Measurements from ENCODE around the gene CALCB. TPM values are rescaled to one million over a fixed set of nuclear protein-coding genes. Genes with fewer than 3 reads are reported as not detected.

CALCB gene
- total RNA-seq, 4 donors from 2014 or later: not detected

DNA sequence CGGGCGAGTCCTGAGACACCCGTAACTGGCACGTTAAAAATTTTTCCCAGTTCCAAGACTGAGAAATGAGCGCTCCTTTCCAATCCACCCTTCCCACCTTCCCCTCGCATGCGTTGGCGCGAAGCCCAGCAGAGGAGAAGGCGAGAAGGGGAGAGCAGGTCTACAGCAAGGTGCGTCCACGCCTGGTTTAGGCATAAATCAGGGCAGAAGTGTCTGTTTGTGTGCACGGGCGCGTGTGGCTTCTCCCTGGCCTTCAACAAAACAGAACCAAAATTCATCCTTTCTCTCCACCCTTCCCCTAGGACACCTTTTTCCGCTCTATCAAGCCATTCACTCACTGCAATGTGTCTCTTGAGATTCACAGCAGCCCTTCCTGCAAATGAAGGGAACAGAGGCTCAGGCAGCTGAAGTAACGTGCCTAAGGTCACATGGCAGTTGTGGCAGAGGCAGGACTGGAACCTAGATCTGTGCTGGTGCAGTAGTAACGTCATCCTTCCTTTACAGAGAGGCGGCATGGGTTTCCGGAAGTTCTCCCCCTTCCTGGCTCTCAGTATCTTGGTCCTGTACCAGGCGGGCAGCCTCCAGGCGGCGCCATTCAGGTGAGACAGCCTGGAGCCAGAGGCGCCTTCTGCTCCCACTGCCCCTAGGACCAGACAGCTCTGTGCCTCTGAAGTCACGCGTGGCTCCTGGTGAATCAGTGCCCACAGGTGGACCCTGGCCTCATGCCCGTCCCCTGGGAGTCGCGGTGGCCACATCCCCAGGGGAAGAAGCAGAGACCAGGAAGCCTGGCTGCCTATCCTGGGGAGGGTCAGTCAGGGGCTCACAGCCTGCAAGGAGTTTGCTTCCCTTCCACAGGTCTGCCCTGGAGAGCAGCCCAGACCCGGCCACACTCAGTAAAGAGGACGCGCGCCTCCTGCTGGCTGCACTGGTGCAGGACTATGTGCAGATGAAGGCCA, 1.1 kb downstream of the CALCB start:
- peaks cover 0 to 23% (median 20%) of the 10 kb centered on the region in 3 donors for H3K4me1 ChIP-seq
- H3K36me3 ChIP-seq: no peaks in the 10 kb centered on the region
- peak overlapping the region in 1 of 2 donors; percentile 43 for H3K4me3 ChIP-seq
- peak; percentile 67 for ATAC-seq
- WGBS, 2 donors (ENCODE audit: low coverage in 1 of 2): 2 to 23% methylated on average over 9 to 10 of the region's 33 CpGs
- H3K27ac ChIP-seq: no peak overlapping the region
- TF ChIP-seq, protein P1, sequence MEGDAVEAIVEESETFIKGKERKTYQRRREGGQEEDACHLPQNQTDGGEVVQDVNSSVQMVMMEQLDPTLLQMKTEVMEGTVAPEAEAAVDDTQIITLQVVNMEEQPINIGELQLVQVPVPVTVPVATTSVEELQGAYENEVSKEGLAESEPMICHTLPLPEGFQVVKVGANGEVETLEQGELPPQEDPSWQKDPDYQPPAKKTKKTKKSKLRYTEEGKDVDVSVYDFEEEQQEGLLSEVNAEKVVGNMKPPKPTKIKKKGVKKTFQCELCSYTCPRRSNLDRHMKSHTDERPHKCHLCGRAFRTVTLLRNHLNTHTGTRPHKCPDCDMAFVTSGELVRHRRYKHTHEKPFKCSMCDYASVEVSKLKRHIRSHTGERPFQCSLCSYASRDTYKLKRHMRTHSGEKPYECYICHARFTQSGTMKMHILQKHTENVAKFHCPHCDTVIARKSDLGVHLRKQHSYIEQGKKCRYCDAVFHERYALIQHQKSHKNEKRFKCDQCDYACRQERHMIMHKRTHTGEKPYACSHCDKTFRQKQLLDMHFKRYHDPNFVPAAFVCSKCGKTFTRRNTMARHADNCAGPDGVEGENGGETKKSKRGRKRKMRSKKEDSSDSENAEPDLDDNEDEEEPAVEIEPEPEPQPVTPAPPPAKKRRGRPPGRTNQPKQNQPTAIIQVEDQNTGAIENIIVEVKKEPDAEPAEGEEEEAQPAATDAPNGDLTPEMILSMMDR (IDR thresholded peaks at IDR 0.05): peak in 3 of 4 experiments; percentile 54 to 79 (median 59)
- TF ChIP-seq POLR2AphosphoS5 (IDR thresholded peaks at IDR 0.05): no peak
- peaks cover 59% of the 10 kb centered on the region for H3K27me3 ChIP-seq
- peaks cover 0 to 9% (median 0%) of the 10 kb centered on the region in 3 donors for H3K9me3 ChIP-seq

DNA sequence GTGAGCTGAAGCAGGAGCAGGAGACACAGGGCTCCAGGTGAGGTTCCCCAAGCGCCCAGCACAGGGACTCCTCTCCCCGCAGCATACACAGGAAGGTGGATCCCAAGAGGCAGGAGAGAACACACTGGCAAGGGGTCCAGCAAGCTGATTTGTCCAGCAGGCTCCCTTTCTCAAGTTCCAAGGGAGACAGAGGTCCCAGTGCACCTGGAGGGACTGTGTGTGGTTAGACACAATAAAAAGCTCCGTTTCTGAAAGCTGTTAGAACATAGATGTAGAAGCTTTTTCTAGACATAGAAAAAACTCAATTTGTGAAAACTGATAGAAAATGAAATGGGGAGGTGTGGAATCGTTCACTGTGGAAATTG, 1.8 kb downstream of the CALCB start:
- H3K9me3 ChIP-seq: peaks cover 0 to 2% (median 0%) of the 10 kb centered on the region in 3 donors
- no peak overlapping the region for H3K27ac ChIP-seq
- peaks cover 0 to 23% (median 20%) of the 10 kb centered on the region in 3 donors for H3K4me1 ChIP-seq
- 26% methylated on average over 4 of the region's 4 CpGs; no CpG with 5 or more reads in 1 of the 2 donors for WGBS, 2 donors (ENCODE audit: low coverage in 1 of 2)
- peaks cover 59% of the 10 kb centered on the region for H3K27me3 ChIP-seq
- TF ChIP-seq POLR2AphosphoS5 (IDR thresholded peaks at IDR 0.05) (no peak), EP300 (IDR thresholded peaks at IDR 0.05) (no peak), POLR2A (IDR thresholded peaks at IDR 0.05) (no peak)
- TF ChIP-seq, protein P1 (IDR thresholded peaks at IDR 0.05): no peak
- H3K36me3 ChIP-seq: no peaks in the 10 kb centered on the region
- no peak overlapping the region for H3K4me3 ChIP-seq
- no peak for ATAC-seq

DNA sequence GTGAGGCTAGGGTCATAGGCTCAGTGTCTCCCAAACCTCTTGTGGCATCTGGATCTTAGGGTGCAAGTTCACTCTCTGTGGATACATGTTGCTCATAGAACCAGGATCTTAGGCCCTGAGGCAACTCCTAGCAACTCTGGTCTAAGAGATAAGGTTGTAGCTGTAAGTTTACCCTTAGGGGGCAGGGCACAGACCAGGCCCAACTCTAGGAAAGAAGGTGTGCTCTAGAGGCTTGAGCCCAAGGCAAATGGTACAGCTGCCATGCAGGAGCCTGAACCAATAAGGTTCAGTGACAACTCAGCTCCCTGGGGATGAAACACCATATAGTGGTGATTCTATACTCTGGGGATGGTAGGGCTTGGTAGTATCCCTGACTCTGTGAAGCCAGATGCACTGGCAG, 17.8 kb downstream of the CALCB start:
- no peaks in the 10 kb centered on the region for H3K27me3 ChIP-seq
- no peak for ATAC-seq
- no peak overlapping the region for H3K4me3 ChIP-seq
- H3K9me3 ChIP-seq: peaks cover 0 to 17% (median 0%) of the 10 kb centered on the region in 3 donors
- no peaks in the 10 kb centered on the region for H3K36me3 ChIP-seq
- H3K4me1 ChIP-seq: no peaks in the 10 kb centered on the region
- H3K27ac ChIP-seq: no peak overlapping the region
- TF ChIP-seq, protein P1 (IDR thresholded peaks at IDR 0.05): no peak
- TF ChIP-seq POLR2A (IDR thresholded peaks at IDR 0.05) (no peak), POLR2AphosphoS5 (IDR thresholded peaks at IDR 0.05) (no peak), EP300 (IDR thresholded peaks at IDR 0.05) (no peak)

DNA sequence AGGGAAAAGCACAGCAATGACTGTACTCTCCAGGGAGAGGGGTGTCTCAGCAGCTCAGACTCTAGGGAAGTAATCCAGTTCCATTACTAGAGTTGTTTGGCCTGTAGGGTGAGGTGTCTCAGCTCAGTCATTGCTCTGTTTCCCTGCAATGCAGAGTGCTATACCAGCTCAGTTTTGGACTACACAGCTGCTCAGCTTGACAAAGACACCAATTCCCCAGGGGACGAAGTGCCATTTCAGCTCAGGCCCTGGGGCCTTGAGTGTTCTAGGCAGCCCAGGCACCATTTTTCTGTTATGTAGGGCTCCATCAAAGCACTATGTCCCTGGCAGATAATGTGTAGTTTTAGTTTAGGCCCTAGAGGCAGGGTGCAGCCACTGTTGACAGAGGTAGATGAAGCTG, 18.2 kb downstream of the CALCB start:
- no peaks in the 10 kb centered on the region for H3K36me3 ChIP-seq
- no peaks in the 10 kb centered on the region for H3K27me3 ChIP-seq
- 100% methylated on average over 1 of the region's 1 CpG; no CpG with 5 or more reads in 1 of the 2 donors for WGBS, 2 donors (ENCODE audit: low coverage in 1 of 2)
- H3K4me1 ChIP-seq: no peaks in the 10 kb centered on the region
- no peak overlapping the region for H3K4me3 ChIP-seq
- ATAC-seq: no peak
- TF ChIP-seq, protein P1 (IDR thresholded peaks at IDR 0.05): no peak
- TF ChIP-seq POLR2AphosphoS5 (IDR thresholded peaks at IDR 0.05) (no peak), EP300 (IDR thresholded peaks at IDR 0.05) (no peak), POLR2A (IDR thresholded peaks at IDR 0.05) (no peak)
- no peak overlapping the region for H3K27ac ChIP-seq
- peaks cover 0 to 15% (median 0%) of the 10 kb centered on the region in 3 donors for H3K9me3 ChIP-seq

DNA sequence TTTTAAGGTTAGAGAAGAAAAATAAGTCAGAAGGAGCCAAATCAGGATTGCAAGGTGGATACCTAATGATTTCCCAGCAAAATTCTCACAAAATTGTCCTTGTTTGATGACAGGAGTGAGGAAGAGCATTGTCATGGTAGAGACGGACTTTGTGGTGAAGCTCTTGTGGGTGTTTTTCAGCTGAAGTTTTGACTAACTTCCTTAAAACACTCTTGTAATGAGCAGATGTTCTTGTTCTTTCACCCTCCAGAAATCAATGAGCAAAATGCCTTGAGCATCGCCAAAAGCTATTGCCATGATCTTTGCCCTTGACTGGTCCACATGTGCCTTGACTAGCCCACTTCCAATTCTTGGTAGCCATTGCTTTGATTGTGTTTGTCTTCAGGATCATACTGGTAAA, 20.0 kb downstream of the CALCB start:
- no peaks in the 10 kb centered on the region for H3K4me1 ChIP-seq
- no peak overlapping the region for H3K4me3 ChIP-seq
- H3K36me3 ChIP-seq: no peaks in the 10 kb centered on the region
- H3K27me3 ChIP-seq: peaks cover 11% of the 10 kb centered on the region
- no peaks in the 10 kb centered on the region for H3K9me3 ChIP-seq
- no peak overlapping the region for H3K27ac ChIP-seq
- 73 to 82% methylated on average over 2 of the region's 2 CpGs for WGBS, 2 donors (ENCODE audit: low coverage in 1 of 2)
- TF ChIP-seq POLR2AphosphoS5 (IDR thresholded peaks at IDR 0.05) (no peak), POLR2A (IDR thresholded peaks at IDR 0.05) (no peak), EP300 (IDR thresholded peaks at IDR 0.05) (no peak)
- TF ChIP-seq, protein P1 (IDR thresholded peaks at IDR 0.05): no peak
- ATAC-seq: no peak

Data from gastroesophageal sphincter (tissue), 4 donors.